K562 (cell line): Measurements from ENCODE around the gene KIAA0319L.

Experiments used
- CTCF ChIP-seq, 3 experiments: IDR thresholded peaks in 2 of 3; conservative IDR thresholded peaks in 1 of 3; 2 replicates each; pipeline ENCODE4 v1.5.1; 2011 to 2012; ENCODE audit warnings: low read length in 3 of 3, mild to moderate bottlenecking in 3 of 3, control low read depth in 2 of 3, improper control_type of control experiment in 1 of 3, inconsistent platforms in 1 of 3, low read depth in 1 of 3, mixed read lengths in 1 of 3, moderate library complexity in 1 of 3; ENCODE audit not compliant: insufficient read depth in 2 of 3
- ESRRA ChIP-seq: fragments of 450-650 bp; IDR thresholded peaks from 2 replicates; pipeline ENCODE4 v1.6.1; 2014; ENCODE audit warnings: low read depth, mild to moderate bottlenecking, moderate library complexity, borderline replicate concordance
- FOXK1 ChIP-seq: sonication (generic); formaldehyde crosslinking; IDR thresholded peaks from 2 replicates; pipeline ENCODE4 v1.8.0; 2022; ENCODE audit warnings: missing genetic modification reagents, mild to moderate bottlenecking, borderline replicate concordance
- FOXM1 ChIP-seq, 2 experiments: fragments of 450-650 bp in 1 of 2; sonication (generic) in 1 of 2; formaldehyde crosslinking in 1 of 2; IDR thresholded peaks; 2 replicates each; pipeline versions ENCODE4 v1.6.1 to v1.9.0; 2017 to 2022; ENCODE audit warnings: low read depth in 2 of 2, mild to moderate bottlenecking in 2 of 2, missing genetic modification reagents in 1 of 2, moderate library complexity in 1 of 2
- HMGXB4 ChIP-seq: sonication (generic); formaldehyde crosslinking; IDR thresholded peaks from 2 replicates; pipeline ENCODE4 v1.8.1; 2023; ENCODE audit warnings: mild to moderate bottlenecking, missing genetic modification reagents
- KDM1A ChIP-seq, 2 experiments: fragments of 450-650 bp; IDR thresholded peaks; 2 replicates each; pipeline ENCODE4 v1.6.1; 2016; ENCODE audit warnings: mild to moderate bottlenecking in 2 of 2
- MTA2 ChIP-seq: fragments of 450-650 bp; IDR thresholded peaks from 2 replicates; pipeline ENCODE4 v1.6.1; 2016; ENCODE audit warnings: low read depth
- POLR2AphosphoS5 ChIP-seq: IDR thresholded peaks from 2 replicates; pipeline ENCODE4 v1.6.1; 2011; ENCODE audit warnings: mild to moderate bottlenecking, low read depth, low read length, moderate library complexity; ENCODE audit not compliant: control insufficient read depth, insufficient read depth
- SMC3 ChIP-seq: conservative IDR thresholded peaks from 2 replicates; pipeline ENCODE4 v1.6.1; 2011; ENCODE audit warnings: low read depth, low read length, improper control_type of control experiment; ENCODE audit not compliant: insufficient read depth
- TAL1 ChIP-seq: fragments of 450-650 bp; IDR thresholded peaks from 2 replicates; pipeline ENCODE4 v1.6.1; 2016; ENCODE audit warnings: mild to moderate bottlenecking
- TBP ChIP-seq: optimal IDR thresholded peaks from 2 replicates; pipeline ENCODE3; 2011; ENCODE audit warnings: low read depth, low read length, improper control_type of control experiment
- ZNF766 ChIP-seq: fragments of 200-800 bp; sonication (Bioruptor generic); conservative IDR thresholded peaks from 2 replicates; pipeline ENCODE4 v1.6.1; 2016; ENCODE audit warnings: missing genetic modification characterization, missing compliant biosample characterization

- TF ChIP-seq TAL1 = no peak
- TF ChIP-seq CTCF (IDR thresholded peaks at IDR 0.05 in 2 of 3, conservative IDR thresholded peaks at IDR 0.05 in 1 of 3; ENCODE audit: insufficient read depth in 2 of 3, low read depth in 1 of 3, low read length in 3 of 3) = no peak
- TF ChIP-seq POLR2AphosphoS5 = no peak
- no peak for TF ChIP-seq MTA2
- no peak for TF ChIP-seq FOXM1 (IDR thresholded peaks at IDR 0.05; ENCODE audit: low read depth)
- TF ChIP-seq FOXM1 (CRISPR knock-in tag; IDR thresholded peaks at IDR 0.05; ENCODE audit: low read depth) = no peak
- no peak for TF ChIP-seq HMGXB4 (CRISPR knock-in tag)
- TF ChIP-seq FOXK1 (CRISPR knock-in tag) = no peak
- no peak for TF ChIP-seq SMC3
- TF ChIP-seq TBP = no peak
- no peak for TF ChIP-seq ZNF766 (CRISPR knock-in tag)
- TF ChIP-seq KDM1A (IDR thresholded peaks at IDR 0.05) = no peak
- no peak for TF ChIP-seq ESRRA
These were observed 81.1 kb downstream of the KIAA0319L start for GRCh38 chr1:35475856-35476674.
